Eye (tissue), 1 donor: ENCODE data around the gene ZG16B.

Experiments
- DNase-seq: peaks from one replicate; pipeline ENCODE4 v3.0.0-alpha.2; 2015

The ZG16B gene

DNA sequence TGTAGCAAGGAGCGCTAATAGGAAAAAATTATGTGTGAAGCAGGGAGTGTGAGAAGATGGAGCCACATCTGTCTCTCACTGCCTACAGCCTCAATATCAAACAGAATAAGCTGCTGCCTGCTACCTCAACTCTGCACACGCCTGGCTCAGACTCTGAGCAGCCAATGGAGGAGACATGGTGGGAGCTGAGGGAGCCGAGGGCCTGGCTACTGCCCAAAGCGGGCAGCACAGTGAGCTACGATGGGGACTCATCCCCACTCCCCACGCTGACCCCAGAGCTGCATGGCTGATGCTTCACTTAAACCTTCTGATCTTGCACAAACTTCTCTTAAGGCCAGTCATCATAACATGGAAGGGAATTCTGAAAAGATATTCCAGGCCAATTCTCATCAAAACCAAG, 41.8 kb downstream of the ZG16B start:
- DNase-seq, result no peak

GRCh38 chr16:2874032-2874911, 44.2 kb downstream of the ZG16B start:
- DNase-seq, result no peak

- DNase-seq, result peak; percentile 85
These were observed 44.8 kb downstream of the ZG16B start for GRCh38 chr16:2874912-2875362.

DNA sequence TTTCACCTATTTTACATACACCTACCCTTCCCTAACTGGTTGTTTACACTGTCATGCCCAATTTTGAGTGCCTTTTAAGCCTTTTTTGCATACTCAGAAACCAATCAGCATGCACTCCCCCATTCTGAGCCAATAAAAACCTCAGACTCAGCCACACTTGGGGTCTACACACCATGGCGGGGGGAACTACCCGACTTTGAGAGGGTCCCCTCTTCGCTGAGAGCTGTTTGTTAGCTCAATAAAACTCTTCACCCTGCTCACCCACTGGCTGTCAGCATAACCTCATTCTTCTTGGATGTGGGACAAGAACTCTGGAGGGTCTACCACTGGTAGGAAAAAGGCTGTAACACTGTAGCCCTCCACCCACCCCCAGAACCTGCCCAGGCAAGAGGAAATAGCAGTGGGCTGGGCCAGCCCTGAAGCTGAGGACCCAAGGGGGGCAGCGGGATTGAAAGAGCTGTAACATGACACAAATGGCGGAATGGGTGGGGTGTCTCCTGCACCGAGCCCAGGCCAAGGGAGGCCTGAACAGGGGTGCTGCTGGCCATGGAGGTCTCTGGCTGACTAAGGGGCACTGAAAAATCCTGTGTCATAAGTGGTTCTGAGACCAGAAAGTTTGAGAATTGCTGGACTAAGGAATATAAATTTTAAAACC, 49.9 kb downstream of the ZG16B start:
- no peak for DNase-seq
